ENCODE results near the gene GLRX2.

GRCh38 chr1:193090865-193091264, 14.3 kb downstream of the GLRX2 start:
- TF ChIP-seq POLR2A (IDR thresholded peaks at IDR 0.05) (no peak), CTCF (IDR thresholded peaks at IDR 0.05) (no peak), POLR2AphosphoS5 (IDR thresholded peaks at IDR 0.05) (no peak)

Data from prostate gland (tissue), 2 donors.